Ovary (tissue), 3 donors: ENCODE measurements around the gene PI4K2B.

Experiments
- POLR2A ChIP-seq: fragments of 450-650 bp; IDR thresholded peaks from one replicate; pipeline ENCODE4 v1.6.1; 2017; ENCODE audit warnings: antibody characterized with exemption, mild to moderate bottlenecking, moderate library complexity
- TF ChIP-seq, protein P1 (sequence below), 3 donors: fragments of 450-650 bp in 2 of 3; fragments of 200-600 bp in 1 of 3; IDR thresholded peaks; one replicate each; pipeline versions ENCODE4 v1.5.1 to v1.8.0; 2016 to 2022; ENCODE audit warnings: antibody characterized with exemption in 3 of 3, mild to moderate bottlenecking in 1 of 3
- donor health status: DM: no; HTN: no; CAD: no.

DNA sequence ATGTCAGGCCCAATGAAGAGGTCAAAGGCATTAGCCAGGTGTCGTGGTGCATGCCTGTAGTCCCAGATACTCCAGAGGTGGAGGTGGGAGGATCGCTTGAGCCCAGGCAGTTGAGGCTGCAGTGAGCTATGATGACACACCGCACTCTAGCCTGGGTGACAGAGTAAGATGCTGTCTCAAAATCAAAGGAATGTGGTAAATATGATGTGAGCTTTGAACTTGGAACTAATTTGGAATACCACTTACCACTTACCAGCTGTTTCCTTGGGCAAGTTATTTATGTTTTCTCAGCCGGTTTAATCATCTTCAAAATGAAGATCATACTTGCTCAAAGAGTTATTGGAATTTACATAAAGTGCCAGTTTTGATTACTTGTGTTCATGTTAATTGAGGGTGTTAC, 49.8 kb upstream of the PI4K2B start:
- TF ChIP-seq, protein P1, sequence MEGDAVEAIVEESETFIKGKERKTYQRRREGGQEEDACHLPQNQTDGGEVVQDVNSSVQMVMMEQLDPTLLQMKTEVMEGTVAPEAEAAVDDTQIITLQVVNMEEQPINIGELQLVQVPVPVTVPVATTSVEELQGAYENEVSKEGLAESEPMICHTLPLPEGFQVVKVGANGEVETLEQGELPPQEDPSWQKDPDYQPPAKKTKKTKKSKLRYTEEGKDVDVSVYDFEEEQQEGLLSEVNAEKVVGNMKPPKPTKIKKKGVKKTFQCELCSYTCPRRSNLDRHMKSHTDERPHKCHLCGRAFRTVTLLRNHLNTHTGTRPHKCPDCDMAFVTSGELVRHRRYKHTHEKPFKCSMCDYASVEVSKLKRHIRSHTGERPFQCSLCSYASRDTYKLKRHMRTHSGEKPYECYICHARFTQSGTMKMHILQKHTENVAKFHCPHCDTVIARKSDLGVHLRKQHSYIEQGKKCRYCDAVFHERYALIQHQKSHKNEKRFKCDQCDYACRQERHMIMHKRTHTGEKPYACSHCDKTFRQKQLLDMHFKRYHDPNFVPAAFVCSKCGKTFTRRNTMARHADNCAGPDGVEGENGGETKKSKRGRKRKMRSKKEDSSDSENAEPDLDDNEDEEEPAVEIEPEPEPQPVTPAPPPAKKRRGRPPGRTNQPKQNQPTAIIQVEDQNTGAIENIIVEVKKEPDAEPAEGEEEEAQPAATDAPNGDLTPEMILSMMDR (IDR thresholded peaks at IDR 0.05), result no peak
- TF ChIP-seq POLR2A, result no peak
